ENCODE measurements around the gene USP26. TPM values are rescaled to one million over a fixed set of nuclear protein-coding genes. Genes with fewer than 3 reads are reported as not detected.

Gene USP26
- total and polyA plus RNA-seq, 2 of the 13 experiments (the other 11 are each of a cell fraction or from before 2014, with no cell fraction given): not detected

DNA sequence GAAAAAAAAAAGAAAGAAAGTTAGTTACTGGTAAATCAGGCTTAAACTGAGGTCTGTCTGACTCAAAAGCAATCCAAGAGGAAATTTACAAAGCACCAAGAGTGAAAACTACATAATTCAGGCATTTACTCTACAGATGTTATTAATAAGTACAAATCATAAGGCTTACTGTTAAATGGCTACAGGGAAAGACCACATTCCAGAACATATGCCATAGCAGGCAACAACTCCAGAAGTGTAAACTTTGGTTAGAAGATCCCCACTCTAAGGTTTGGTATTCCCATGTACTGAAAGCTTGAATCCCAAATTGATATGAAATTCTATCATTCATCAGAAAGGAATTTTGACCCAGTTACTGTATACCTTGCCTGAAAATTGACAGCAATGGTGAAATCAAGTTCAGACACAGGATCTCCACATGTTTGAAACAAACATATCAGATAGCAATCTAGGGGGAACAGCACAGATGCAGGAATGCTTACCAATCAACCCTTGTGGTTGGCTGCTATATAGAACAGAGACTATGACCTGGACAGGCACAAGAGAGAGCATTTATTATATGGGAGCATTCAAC, 6.6 kb downstream of the USP26 start:
- Histone ChIP-seq H3K36me3 (replicated peaks in 1 of 2; ENCODE audit: control insufficient read depth in 1 of 2, insufficient read depth in 2 of 2, low read length in 2 of 2) (no peaks in the 10 kb centered on the region), H3K27me3 (ENCODE audit: control insufficient read depth in 1 of 2, insufficient read depth in 2 of 2, low read length in 2 of 2) (no peaks in the 10 kb centered on the region), H3K4me3 (replicated peaks in 1 of 3; ENCODE audit: insufficient read depth in 1 of 3, low read depth in 2 of 3, low read length in 3 of 3) (no peak overlapping the region), H3K9ac (ENCODE audit: insufficient read depth, low read depth, low read length) (no peak overlapping the region), H3K27ac (ENCODE audit: extremely low read length, insufficient read depth, low read length) (no peak overlapping the region), H3K4me1 (ENCODE audit: insufficient read depth, low read length) (no peaks in the 10 kb centered on the region), H4K20me1 (ENCODE audit: insufficient read depth, low read length) (no peaks in the 10 kb centered on the region), H3K79me2 (ENCODE audit: insufficient read depth, low read length) (no peaks in the 10 kb centered on the region), H2AFZ (ENCODE audit: low read length) (no peak overlapping the region), H3K9me3 (ENCODE audit: low read length) (no peaks in the 10 kb centered on the region), H3K4me2 (ENCODE audit: low read depth, low read length) (no peak overlapping the region)
- ATAC-seq: no peak
- CTCF ChIA-PET (ENCODE audit: low intra/inter-chr PET ratio, low total read pairs): no interaction called here
- in situ Hi-C loops (cut with HindIII; ENCODE audit: extremely low pct_ligation_motif_present, low pct_unique_long_range_greater_than_20kb): no loop called here
- no peak for FAIRE-seq
- no peak for DNase-seq (ENCODE audit: low spot score)
- TF ChIP-seq ZNF746 (CRISPR knock-in tag; IDR thresholded peaks at IDR 0.05): no peak
- no peak for TF ChIP-seq NR1H2 (CRISPR knock-in tag; IDR thresholded peaks at IDR 0.05; ENCODE audit: borderline replicate concordance, low read depth)
- TF ChIP-seq ZNF816 (CRISPR knock-in tag; IDR thresholded peaks at IDR 0.05; ENCODE audit: borderline replicate concordance): no peak
- TF ChIP-seq, protein P1, sequence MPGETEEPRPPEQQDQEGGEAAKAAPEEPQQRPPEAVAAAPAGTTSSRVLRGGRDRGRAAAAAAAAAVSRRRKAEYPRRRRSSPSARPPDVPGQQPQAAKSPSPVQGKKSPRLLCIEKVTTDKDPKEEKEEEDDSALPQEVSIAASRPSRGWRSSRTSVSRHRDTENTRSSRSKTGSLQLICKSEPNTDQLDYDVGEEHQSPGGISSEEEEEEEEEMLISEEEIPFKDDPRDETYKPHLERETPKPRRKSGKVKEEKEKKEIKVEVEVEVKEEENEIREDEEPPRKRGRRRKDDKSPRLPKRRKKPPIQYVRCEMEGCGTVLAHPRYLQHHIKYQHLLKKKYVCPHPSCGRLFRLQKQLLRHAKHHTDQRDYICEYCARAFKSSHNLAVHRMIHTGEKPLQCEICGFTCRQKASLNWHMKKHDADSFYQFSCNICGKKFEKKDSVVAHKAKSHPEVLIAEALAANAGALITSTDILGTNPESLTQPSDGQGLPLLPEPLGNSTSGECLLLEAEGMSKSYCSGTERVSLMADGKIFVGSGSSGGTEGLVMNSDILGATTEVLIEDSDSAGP (CRISPR knock-in tag; IDR thresholded peaks at IDR 0.05; ENCODE audit: borderline replicate concordance): no peak
- no peak for TF ChIP-seq REXO4 (CRISPR knock-in tag; IDR thresholded peaks at IDR 0.05; ENCODE audit: borderline replicate concordance)
- no peak for TF ChIP-seq ZNF180 (CRISPR knock-in tag; IDR thresholded peaks at IDR 0.05; ENCODE audit: borderline replicate concordance, low read depth)
- TF ChIP-seq TFE3 (CRISPR knock-in tag; IDR thresholded peaks at IDR 0.05): no peak
- no peak for TF ChIP-seq ZNF569 (CRISPR knock-in tag; IDR thresholded peaks at IDR 0.05; ENCODE audit: borderline replicate concordance)
- TF ChIP-seq ZBTB10 (CRISPR knock-in tag; IDR thresholded peaks at IDR 0.05; ENCODE audit: borderline replicate concordance): no peak
- POLR2A ChIA-PET: no interaction called here
- intact Hi-C loops (cut with micrococcal nuclease; ENCODE audit: unreplicated experiment): no loop called here
- no TSS peak for BruUV-seq (replicated peaks)
